Measurements from ENCODE around the gene SLC12A1. TPM values are rescaled to one million over a fixed set of nuclear protein-coding genes. Genes with fewer than 3 reads are reported as not detected.
A peak's percentile ranks its signal among the peaks of the same experiment; 100 is the strongest.

SLC12A1 gene
- total RNA-seq, 1 donor from 2014 or later, result 0.53 TPM

DNA sequence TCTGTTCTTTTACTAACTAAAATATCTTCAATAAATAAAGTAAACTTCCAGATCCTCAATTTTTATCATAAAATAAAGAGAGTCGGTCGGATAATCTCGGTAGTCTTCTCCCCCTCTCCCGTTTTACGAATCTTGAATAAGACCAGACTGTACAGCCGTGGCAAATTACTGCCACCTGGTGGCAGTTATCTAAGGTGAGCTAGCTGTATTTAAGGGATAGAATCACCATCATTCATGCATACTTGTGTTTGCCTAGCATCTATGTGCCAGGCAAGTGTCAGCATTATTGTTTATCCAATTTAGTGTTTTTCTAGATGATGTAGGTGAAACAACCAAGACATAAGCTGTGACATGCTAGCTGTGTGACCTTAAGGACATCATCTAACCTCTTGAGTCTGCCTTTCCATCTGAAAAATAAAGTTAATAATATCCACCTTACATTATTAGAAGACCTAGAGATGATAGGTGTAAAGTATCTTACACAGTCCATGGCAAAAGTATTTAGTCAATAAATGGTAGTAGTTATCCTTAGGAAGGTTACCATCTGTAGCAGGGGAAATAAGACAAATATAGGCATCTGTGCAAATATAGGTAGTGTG, 146.5 kb downstream of the SLC12A1 start:
- no peak for DNase-seq (ENCODE audit: extremely low spot score, unreplicated experiment)
- Mint-ChIP-seq H3K9me3 (no peaks in the 10 kb centered on the region), H3K36me3 (no peaks in the 10 kb centered on the region), H3K27me3 (peaks cover 9% of the 10 kb centered on the region), H3K4me1 (ENCODE audit: unreplicated experiment) (peaks cover 20% of the 10 kb centered on the region), H3K27ac (no peak overlapping the region), H3K4me3 (no peak overlapping the region)
- TF ChIP-seq, protein P1, sequence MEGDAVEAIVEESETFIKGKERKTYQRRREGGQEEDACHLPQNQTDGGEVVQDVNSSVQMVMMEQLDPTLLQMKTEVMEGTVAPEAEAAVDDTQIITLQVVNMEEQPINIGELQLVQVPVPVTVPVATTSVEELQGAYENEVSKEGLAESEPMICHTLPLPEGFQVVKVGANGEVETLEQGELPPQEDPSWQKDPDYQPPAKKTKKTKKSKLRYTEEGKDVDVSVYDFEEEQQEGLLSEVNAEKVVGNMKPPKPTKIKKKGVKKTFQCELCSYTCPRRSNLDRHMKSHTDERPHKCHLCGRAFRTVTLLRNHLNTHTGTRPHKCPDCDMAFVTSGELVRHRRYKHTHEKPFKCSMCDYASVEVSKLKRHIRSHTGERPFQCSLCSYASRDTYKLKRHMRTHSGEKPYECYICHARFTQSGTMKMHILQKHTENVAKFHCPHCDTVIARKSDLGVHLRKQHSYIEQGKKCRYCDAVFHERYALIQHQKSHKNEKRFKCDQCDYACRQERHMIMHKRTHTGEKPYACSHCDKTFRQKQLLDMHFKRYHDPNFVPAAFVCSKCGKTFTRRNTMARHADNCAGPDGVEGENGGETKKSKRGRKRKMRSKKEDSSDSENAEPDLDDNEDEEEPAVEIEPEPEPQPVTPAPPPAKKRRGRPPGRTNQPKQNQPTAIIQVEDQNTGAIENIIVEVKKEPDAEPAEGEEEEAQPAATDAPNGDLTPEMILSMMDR (conservative IDR thresholded peaks at IDR 0.05), result peak; percentile 88

Other genes starting within 250 kb of the SLC12A1 start
- 1.3 TPM in 1 of 2 replicates, not detected in the other for gene SLC24A5, start 85.3 kb upstream of the SLC12A1 start, total RNA-seq (ENCODE audit: low replicate concordance)
- 35.6 and 50.4 TPM in 2 replicates for gene MYEF2, start 28.0 kb upstream of the SLC12A1 start, total RNA-seq (ENCODE audit: low replicate concordance)
- gene CTXN2, start 14.6 kb upstream of the SLC12A1 start, total RNA-seq (ENCODE audit: low replicate concordance), result not detected in 2 replicates
- 63.0 and 96.5 TPM in 2 replicates for gene DUT, start 125.1 kb downstream of the SLC12A1 start, total RNA-seq (ENCODE audit: low replicate concordance)

Measured in type B pancreatic cell (in vitro differentiated cells).